DMS153 treated with DMSO at 0.1 percent for 48 hours (cell line): Measurements from ENCODE around the gene MAP2K6.

Source experiments
- DNase-seq: peaks from one replicate; lab custom pipeline; 2025; ENCODE audit not compliant: unreplicated experiment; lab: John Stamatoyannopoulos, UW

MAP2K6 gene

DNA sequence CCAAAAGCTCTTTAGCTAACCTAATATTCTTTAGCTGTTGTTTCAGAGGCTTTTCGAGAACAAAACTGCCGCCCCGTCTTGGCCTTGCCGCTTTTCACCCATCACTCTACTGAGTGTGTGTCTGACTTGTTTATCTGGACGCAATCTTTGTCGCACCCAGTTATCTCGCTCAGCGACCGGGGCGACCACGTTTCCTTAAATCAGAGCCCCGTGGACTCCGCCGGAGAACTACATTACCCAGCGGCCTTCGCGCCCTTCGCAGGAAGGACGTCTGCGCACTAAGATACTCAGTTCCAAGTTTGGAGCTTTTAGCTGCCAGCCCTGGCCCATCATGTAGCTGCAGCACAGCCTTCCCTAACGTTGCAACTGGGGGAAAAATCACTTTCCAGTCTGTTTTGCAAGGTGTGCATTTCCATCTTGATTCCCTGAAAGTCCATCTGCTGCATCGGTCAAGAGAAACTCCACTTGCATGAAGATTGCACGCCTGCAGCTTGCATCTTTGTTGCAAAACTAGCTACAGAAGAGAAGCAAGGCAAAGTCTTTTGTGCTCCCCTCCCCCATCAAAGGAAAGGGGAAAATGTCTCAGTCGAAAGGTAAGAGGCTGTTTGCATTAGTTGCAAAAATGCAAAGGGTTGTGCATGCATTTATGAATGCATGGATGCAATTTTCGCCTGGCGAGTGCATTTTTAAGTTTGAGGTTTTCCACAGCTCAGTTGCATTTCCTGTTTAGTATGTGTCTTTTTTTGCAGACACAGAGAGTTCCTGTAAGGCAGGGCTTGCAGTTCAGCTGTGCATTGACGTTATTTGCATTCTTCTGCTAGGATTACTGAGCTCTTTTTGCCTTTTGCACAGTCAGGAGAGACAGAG is at the start of gene MAP2K6:
Gene MAP2K6 (plus strand): TSS at position 290 of the 867 bp plus-strand sequence. CDS start 288 bp downstream, at position 578.
- DNase-seq, result peak; percentile 48

DNA sequence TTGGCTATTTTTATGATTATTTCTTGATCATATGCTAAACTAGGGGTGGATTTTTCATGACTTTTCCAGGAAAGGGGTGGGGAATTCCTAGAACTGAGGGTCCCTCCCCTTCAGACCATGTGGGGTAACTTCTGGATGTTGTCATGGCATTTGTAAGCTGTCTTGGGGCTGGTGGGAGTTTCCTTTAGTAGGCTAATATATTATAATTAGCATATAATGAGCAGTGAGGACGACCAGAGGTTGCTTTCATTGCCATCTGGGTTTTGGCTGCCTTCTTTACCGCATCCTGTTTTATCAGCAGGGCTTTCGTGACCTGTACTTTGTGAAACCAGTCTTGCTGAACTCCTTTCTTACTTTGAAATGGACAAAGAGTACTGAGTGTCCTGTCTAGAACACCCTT is 47.2 kb upstream of the MAP2K6 start:
- DNase-seq, result no peak

DNA sequence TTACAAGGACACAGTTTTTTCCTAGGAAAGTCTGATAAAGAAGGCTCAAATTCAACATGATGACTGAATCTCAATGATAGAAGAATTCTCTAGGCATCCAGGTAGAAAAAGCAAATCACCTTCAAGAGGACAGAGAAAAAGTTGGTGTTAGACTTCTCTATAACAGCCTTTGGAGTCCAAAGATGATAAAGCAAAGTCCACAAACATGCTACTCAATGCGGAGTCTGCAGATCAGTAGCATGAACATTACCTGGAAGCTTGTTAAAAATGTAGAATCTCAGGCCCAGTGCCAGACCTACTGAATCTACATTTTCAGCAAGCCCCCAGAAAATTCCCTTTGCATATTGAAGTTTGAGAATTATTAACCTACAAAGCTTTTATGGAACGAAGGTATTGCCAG is 41.4 kb upstream of the MAP2K6 start:
- no peak for DNase-seq

DNA sequence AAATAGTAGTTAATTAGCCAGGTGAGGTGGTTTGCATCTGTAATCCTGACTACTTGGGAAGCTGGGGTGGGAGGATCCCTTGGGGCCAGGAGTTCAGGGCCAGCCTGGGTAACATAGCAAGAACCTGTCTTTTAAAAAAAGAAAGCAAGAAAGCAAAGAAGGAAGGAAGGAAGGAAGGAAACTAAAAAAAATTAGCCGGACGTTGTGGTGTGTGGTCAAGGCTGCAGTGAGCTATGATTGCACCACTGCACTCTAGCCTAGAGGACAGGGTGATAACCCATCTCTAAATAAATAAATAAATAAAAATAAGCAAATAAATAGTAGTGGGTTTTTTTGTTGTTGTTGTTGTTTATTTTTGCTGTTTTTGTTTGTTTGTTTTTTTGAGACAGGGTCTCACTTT is 39.3 kb upstream of the MAP2K6 start:
- DNase-seq, result no peak

- no peak for DNase-seq
Observed at GRCh38 chr17:69388822-69389442, 25.6 kb upstream of the MAP2K6 start.

DNA sequence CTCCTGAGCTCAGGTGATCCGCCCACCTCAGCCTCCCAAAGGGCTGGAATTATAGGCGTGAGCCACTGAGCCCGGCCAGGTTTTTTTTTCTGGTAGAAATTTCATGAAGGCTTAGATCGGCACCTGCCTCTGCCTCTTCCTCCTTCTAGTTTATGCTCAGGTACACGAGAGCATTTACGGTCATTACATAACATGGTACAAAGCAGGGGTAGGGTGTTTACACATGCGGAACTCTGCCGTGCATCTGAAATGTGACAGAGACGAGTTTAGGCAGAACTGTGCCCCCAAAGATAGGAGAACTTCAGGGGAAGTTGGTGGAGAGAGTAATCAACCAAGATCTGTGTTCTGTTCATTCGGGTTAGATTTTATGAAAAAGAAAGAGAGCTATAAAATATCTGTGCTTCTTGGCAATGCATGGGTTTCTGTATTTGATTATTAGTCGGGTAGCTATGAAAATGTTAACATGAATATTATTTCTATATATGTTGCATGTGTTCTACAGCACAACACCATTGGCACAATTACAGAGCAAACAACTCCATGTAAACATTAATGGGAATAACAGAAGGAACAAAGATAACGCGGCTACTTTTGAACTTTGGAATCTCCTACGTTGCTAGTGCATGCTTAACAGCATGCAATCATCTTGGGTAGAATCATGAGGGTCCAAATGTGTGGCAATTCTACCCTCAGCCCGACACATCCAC is 23.5 kb upstream of the MAP2K6 start:
- DNase-seq, result no peak

DNA sequence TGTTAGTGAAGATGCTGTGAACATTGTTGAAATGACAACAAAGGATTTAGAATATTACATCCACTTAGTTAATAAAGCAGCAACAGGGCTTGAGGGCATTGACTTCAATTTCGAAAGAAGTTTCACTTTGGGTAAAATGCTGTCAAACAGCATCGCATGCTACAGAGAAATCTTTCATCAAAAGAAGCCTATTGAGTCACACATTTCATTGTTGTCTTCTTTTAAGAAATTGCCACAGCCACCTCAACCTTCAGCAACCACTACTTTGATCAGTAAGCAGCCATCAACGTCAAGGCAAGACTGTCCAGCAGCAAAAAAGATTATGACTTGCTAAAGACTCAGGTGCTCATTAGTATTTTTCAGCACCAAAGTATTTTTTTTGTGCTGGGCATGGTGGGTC is 13.2 kb upstream of the MAP2K6 start:
- DNase-seq, result no peak

DNA sequence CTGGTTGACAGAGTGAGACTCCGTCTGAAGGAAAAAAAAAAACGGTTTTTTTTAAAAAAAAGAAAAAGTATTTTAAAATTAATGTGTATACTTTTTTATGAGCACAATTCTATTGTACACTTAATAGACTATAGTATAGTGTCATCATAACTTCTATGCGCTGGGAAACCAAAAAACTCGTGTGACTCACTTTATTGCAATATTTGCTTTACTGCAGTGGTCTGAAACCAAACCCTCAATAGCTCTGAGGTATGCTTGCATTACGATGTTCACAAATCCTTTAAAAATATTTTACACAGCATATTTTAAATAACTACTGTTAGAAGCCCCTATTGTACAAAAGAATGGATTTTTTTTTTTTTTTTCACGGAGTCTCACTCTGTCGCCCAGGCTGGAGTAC is 12.4 kb upstream of the MAP2K6 start:
- no peak for DNase-seq

DNA sequence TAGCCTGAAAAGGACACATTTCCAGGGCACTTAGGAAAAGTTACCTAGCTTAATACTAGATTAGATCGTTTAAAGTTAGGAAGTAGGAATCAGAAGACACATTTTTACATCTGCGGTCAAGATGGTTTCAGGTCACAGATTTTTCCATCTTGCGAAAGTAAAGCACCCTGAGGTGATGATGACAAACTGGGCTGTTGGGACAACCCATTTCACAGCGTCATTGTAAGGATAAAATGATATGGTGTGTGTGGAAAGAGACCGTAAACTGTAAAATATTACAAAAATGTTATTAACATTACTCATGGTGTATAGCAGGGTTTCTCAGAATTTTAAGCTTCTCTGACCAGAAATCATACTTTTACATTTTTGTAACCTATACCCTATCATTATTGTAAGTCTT is 10.1 kb upstream of the MAP2K6 start:
- no peak for DNase-seq

GRCh38 chr17:69405096-69405495 is 9.4 kb upstream of the MAP2K6 start:
- DNase-seq, result no peak

DNA sequence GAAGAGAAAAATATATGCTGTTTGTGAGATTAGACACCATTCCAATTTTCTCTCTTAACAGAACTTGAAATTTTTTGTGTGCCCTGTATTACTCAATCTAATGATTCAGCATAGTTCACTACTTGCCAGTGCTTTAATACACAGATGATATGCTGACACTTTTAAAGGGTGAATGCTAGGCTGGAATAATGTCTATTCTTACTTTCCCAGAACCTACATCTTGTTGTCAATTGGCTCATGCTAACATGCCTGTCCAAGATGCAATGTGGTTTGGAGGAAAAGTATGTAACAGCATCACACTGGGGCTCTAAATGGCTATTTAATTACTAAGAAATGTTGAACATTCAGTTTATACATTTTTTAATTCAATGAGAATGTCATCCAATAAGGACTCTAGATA is 7.6 kb upstream of the MAP2K6 start:
- DNase-seq, result no peak

- no peak for DNase-seq
Observed at GRCh38 chr17:69407759-69408158, 6.7 kb upstream of the MAP2K6 start.

GRCh38 chr17:69410671-69411070 is 3.8 kb upstream of the MAP2K6 start:
- DNase-seq, result no peak

DNA sequence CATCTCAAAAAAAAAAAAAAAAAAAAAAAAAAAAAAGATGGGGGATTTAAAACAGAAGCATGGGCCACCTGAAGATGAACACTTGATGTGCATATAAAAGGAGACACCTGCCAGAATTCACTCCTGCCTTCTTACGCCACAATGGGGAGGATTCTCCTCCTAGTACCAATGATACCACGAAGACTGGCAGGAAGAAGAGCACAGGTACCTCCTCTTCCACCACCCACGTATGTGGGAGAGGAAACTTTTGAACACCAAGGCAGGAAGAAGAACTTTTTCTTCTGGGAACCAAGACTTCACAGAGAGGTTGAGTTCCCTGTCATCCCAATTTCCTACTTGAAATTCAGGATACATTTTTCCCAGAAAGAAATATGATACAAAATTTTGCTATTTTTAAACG is 2.7 kb upstream of the MAP2K6 start:
- DNase-seq, result no peak

- DNase-seq, result no peak
Observed at GRCh38 chr17:69412251-69412671, 2.2 kb upstream of the MAP2K6 start.

- DNase-seq, result no peak
Observed at GRCh38 chr17:69415431-69415830, 934 bp downstream of the MAP2K6 start.

DNA sequence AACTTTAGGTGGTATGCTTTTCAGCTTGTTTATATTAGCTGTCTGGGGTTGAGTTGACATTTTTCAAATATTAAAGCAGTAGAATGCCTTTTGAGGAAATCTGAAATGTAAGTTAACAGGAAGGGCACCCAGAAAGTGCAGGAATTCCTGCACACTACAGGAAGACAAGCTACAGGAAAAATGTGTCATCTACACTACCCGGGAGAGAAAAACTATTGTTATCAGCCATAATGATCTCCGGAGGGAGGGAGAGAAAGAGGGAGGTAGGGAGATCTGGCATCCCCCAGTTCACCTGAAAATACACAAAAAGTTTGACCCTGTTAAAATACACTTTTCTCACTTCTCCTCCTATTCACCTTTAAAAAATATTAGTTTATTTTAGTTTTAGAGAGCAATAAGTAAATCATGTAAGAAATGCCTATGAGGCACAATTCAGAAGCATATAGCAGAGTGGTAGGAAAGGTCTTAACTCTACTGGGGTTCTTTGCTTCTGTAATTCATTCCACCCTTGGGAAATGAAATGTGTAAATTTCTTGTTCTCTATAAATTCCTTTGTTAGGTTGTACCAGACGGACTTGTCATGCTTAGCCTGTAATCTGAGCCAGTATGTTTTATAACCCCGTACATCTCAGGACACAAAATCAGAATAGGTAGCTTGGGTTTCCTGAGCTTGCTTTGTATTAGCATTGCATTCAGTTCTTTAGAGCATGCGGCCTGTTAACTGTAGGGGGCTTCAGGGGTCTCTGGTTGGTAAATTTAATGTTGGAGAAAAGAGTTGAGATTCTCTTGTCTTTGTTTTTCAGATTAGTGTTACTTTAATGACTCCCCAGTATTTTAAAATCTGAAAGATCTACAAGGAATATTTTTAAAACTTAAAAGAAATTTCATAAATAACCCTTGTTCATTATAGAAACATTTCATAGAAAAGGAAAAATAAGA is 3.3 kb downstream of the MAP2K6 start:
- DNase-seq, result no peak

DNA sequence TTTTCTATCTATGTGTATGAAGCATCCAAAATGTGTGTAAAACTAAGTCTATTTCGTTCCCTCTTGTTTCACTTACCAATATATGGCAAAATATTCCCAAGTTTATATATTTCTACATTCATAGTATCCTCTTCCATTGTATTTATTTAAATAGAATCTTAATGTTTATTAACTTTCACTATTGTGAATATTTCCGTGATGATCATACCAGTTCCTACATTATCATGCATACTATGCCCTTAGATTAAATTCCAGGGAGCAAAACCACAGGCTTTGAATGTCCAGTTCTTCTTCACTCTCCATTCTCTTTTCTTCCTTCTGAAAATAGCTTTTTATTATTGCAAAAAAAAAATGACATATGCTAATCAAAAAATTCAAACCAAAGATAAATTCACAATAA is 4.0 kb downstream of the MAP2K6 start:
- no peak for DNase-seq

- no peak for DNase-seq
Observed at GRCh38 chr17:69423450-69423849, 9.0 kb downstream of the MAP2K6 start.

DNA sequence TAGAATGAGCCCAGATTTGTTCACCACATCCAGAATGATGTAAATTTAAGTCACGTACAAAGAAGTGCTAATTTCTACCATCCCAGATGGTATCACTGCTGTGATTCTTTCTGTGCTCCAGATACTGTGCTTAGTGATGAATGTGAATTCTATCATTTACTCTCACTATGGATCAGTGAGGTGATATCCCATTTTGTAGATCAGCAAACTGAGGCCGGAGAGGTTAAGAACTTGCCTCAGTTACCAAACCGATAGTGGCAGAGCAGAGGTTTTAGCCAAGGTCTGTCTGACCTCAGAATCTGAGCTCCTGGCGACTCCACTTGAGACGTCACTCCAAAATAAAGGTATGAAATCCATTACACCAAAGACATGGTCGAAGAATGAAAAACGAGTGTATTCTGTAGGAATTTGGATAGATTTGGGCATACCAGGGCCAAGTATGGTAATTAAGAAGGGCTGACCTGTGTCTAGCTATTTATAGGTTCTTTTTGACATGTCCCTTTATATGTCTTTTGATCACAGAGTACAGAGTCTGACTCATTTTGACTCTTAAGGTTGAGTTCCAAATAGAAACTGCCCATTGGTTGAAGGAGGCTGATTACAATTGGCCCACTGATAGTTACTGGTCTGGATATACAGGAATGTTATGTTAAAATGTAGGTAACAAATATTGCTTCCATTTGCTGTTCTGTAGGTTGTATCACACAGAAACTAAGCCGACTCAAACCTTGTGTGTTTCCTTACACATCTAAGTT is 10.0 kb downstream of the MAP2K6 start:
- DNase-seq, result no peak
